Measurements from ENCODE around the gene KCNA4.
"Not testable (repeated sequence)": the region's sequence is repeated elsewhere in the genome, so short reads cannot be mapped to it uniquely, and the experiment has no call there.

Gene KCNA4

GRCh38 chr11:30045921-30046577, 29.2 kb upstream of the KCNA4 start:
- H3K9me3 ChIP-seq, result no peaks in the 10 kb centered on the region
- no peak overlapping the region for H3K4me3 ChIP-seq (ENCODE audit: low read depth in 1 of 2, low read length in 1 of 2)
- no peaks in the 10 kb centered on the region for H3K4me1 ChIP-seq (ENCODE audit: control insufficient read depth in 1 of 2, insufficient read depth in 1 of 2, low read depth in 1 of 2, low read length in 1 of 2)
- H3K27ac ChIP-seq, result no peak overlapping the region
- no peaks in the 10 kb centered on the region for H3K27me3 ChIP-seq
- TF ChIP-seq, protein P1, sequence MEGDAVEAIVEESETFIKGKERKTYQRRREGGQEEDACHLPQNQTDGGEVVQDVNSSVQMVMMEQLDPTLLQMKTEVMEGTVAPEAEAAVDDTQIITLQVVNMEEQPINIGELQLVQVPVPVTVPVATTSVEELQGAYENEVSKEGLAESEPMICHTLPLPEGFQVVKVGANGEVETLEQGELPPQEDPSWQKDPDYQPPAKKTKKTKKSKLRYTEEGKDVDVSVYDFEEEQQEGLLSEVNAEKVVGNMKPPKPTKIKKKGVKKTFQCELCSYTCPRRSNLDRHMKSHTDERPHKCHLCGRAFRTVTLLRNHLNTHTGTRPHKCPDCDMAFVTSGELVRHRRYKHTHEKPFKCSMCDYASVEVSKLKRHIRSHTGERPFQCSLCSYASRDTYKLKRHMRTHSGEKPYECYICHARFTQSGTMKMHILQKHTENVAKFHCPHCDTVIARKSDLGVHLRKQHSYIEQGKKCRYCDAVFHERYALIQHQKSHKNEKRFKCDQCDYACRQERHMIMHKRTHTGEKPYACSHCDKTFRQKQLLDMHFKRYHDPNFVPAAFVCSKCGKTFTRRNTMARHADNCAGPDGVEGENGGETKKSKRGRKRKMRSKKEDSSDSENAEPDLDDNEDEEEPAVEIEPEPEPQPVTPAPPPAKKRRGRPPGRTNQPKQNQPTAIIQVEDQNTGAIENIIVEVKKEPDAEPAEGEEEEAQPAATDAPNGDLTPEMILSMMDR (IDR thresholded peaks at IDR 0.05), result no peak
- H3K36me3 ChIP-seq, result no peaks in the 10 kb centered on the region

GRCh38 chr11:30045144-30045543, 28.3 kb upstream of the KCNA4 start:
- no peak overlapping the region for H3K4me3 ChIP-seq (ENCODE audit: low read depth in 1 of 2, low read length in 1 of 2)
- H3K27ac ChIP-seq, result no peak overlapping the region
- no peaks in the 10 kb centered on the region for H3K4me1 ChIP-seq (ENCODE audit: control insufficient read depth in 1 of 2, insufficient read depth in 1 of 2, low read depth in 1 of 2, low read length in 1 of 2)
- no peaks in the 10 kb centered on the region for H3K9me3 ChIP-seq
- TF ChIP-seq, protein P1 (IDR thresholded peaks at IDR 0.05), result no peak
- H3K27me3 ChIP-seq, result no peaks in the 10 kb centered on the region
- H3K36me3 ChIP-seq, result no peaks in the 10 kb centered on the region

DNA sequence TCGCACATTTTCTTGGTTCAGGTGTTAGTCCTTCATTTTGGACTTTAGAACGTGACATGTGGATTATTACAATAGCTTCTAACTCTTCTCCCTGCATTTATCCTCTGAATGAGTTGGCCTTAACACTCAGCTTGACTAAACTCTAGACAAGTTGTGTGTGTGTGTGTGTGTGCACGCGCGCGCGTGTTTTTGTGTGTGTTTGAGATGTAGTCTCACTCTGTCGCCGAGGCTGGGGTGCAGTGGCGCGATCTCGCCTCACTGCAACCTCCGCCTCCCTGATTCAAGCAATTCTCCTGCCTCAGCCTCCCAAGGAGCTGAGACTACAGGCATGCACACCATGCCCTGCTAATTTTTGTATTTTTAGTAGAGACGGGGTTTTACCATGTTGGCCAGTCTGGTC, 24.3 kb upstream of the KCNA4 start:
- no peak overlapping the region for H3K4me3 ChIP-seq (ENCODE audit: low read depth in 1 of 2, low read length in 1 of 2)
- TF ChIP-seq, protein P1 (IDR thresholded peaks at IDR 0.05), result no peak
- no peaks in the 10 kb centered on the region for H3K4me1 ChIP-seq (ENCODE audit: control insufficient read depth in 1 of 2, insufficient read depth in 1 of 2, low read depth in 1 of 2, low read length in 1 of 2)
- no peaks in the 10 kb centered on the region for H3K9me3 ChIP-seq
- no peaks in the 10 kb centered on the region for H3K36me3 ChIP-seq
- no peaks in the 10 kb centered on the region for H3K27me3 ChIP-seq
- H3K27ac ChIP-seq, result no peak overlapping the region

- H3K27ac ChIP-seq; H3K27me3 ChIP-seq; H3K9me3 ChIP-seq; H3K4me3 ChIP-seq (ENCODE audit: low read depth in 1 of 2, low read length in 1 of 2); H3K36me3 ChIP-seq; H3K4me1 ChIP-seq (ENCODE audit: control insufficient read depth in 1 of 2, insufficient read depth in 1 of 2, low read depth in 1 of 2, low read length in 1 of 2): not testable (repeated sequence)
These were observed 17.9 kb upstream of the KCNA4 start for GRCh38 chr11:30034746-30035145.

- H3K36me3 ChIP-seq; H3K27ac ChIP-seq; H3K4me3 ChIP-seq (ENCODE audit: low read depth in 1 of 2, low read length in 1 of 2); H3K4me1 ChIP-seq (ENCODE audit: control insufficient read depth in 1 of 2, insufficient read depth in 1 of 2, low read depth in 1 of 2, low read length in 1 of 2); H3K9me3 ChIP-seq; H3K27me3 ChIP-seq: not testable (repeated sequence)
These were observed 17.3 kb upstream of the KCNA4 start for GRCh38 chr11:30034166-30034565.

DNA sequence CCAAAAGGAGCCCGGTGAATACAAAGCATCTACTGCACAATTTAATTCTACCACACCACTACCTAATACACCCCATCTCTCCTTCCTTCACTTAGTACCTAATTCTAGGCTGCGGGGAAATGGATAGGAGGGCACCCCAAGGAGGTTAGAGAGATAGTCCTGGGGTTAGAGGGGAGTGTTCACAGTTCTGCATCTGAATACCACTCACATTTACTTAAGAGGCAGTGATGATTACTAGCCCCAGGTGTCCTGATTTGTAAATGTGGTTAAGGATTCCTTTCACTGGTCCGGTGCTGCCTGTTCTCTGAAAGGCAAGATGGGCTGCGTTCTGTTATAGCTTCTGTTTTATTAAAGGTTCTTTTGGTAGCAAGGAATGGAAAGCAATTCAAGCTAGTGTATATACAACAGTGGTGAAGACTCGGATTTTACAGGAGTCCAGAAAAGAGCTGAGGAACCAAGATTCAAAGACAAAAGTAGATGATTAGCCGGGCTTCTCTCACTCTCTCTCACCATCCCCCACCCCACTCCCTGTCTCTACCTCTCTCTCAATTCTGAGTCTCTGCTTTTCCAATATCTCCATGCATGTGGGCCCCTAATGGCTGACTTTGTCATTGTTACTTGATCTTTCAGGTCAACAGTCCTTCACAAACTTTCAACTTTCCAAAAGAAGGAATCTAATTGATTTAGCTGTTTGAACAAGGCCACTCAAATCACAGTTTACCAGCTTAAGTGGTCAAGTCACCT, 8.7 kb upstream of the KCNA4 start:
- no peaks in the 10 kb centered on the region for H3K27me3 ChIP-seq
- H3K9me3 ChIP-seq, result no peaks in the 10 kb centered on the region
- TF ChIP-seq, protein P1 (IDR thresholded peaks at IDR 0.05), result no peak
- no peak overlapping the region for H3K27ac ChIP-seq
- H3K4me3 ChIP-seq (ENCODE audit: low read depth in 1 of 2, low read length in 1 of 2), result no peak overlapping the region
- no peaks in the 10 kb centered on the region for H3K36me3 ChIP-seq
- no peaks in the 10 kb centered on the region for H3K4me1 ChIP-seq (ENCODE audit: control insufficient read depth in 1 of 2, insufficient read depth in 1 of 2, low read depth in 1 of 2, low read length in 1 of 2)

Data from neutrophil (primary cell).